ENCODE results near the gene DUSP15.

GRCh38 chr20:31859998-31860380 is 10.3 kb downstream of the DUSP15 start:
- no peak for TF ChIP-seq EZH2phosphoT487 (IDR thresholded peaks at IDR 0.05; ENCODE audit: low read depth)
- TF ChIP-seq CTCF (IDR thresholded peaks at IDR 0.05; ENCODE audit: low read depth, low read length): no peak
